ENCODE data around the gene SLC5A10.

DNA sequence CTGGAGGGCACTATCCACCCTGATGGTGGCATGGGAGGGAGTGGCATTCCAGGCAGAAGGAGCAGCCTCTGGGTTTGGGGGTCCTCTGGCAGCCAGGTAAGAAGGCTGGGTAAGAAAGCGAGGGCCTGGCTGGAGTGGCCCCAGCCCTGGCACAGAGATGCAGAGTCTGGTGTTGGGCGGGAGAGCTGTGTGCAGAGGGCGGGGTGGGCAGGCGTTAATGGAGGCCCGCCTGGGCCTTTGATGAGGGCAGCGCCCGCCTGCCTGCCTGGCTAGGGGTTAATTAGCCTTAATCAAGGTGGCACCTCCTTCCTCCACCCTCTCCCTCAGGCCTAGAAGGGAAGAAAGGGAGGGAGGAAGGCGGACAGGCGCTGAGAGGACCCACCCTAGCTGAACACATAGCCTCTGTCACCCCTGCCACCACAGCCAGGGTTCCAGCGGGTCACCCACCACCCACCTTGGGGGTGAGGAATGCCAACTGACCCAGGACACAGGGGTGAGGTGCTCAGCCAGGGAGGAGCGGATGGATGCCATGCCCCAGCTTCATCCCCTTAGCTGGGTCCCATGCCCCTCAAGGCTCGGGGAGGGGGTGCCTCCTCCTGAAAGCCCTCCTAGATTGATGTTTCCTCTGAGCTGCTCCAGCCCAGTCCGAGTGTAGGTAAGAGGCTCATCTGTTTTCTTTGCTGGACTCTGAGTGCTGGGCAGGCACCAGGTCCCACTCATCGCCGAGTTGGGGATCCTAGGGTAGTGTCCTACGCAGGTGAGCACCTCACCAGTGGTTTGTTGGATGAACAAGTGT, 66.0 kb downstream of the SLC5A10 start:
- TF ChIP-seq EP300 (IDR thresholded peaks at IDR 0.05) (no peak), POLR2A (IDR thresholded peaks at IDR 0.05) (no peak)
- TF ChIP-seq, protein P1, sequence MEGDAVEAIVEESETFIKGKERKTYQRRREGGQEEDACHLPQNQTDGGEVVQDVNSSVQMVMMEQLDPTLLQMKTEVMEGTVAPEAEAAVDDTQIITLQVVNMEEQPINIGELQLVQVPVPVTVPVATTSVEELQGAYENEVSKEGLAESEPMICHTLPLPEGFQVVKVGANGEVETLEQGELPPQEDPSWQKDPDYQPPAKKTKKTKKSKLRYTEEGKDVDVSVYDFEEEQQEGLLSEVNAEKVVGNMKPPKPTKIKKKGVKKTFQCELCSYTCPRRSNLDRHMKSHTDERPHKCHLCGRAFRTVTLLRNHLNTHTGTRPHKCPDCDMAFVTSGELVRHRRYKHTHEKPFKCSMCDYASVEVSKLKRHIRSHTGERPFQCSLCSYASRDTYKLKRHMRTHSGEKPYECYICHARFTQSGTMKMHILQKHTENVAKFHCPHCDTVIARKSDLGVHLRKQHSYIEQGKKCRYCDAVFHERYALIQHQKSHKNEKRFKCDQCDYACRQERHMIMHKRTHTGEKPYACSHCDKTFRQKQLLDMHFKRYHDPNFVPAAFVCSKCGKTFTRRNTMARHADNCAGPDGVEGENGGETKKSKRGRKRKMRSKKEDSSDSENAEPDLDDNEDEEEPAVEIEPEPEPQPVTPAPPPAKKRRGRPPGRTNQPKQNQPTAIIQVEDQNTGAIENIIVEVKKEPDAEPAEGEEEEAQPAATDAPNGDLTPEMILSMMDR (IDR thresholded peaks at IDR 0.05): no peak

Measured in gastroesophageal sphincter (tissue), 3 donors.